MCF 10A (cell line): ENCODE measurements around the gene TGFBR3. TPM values are rescaled to one million over a fixed set of nuclear protein-coding genes. Genes with fewer than 3 reads are reported as not detected.
"Not testable (repeated sequence)": the region's sequence is repeated elsewhere in the genome, so short reads cannot be mapped to it uniquely, and the experiment has no call there.

Source experiments
- BruUV-seq: library from RNA; stranded (reverse); fragments of 400-500 nt; replicated peaks from 2 replicates; lab custom pipeline; 2021; lab: Mats Ljungman, UMichigan
- CTCF ChIA-PET: fragments of 300-600 bp; sonication (Branson Sonifier 250); formaldehyde crosslinking; extraction: SDS; loops from one replicate; lab custom pipeline; 2021; ENCODE audit warnings: antibody characterized with exemption, inconsistent platforms; lab: Yijun Ruan, JAX
- POLR2A ChIA-PET: fragments of 300-600, 350-650 bp; sonication (Branson Sonifier 250); formaldehyde crosslinking; extraction: SDS; loops from one replicate; lab custom pipeline; 2020; ENCODE audit warnings: antibody characterized with exemption, inconsistent platforms; lab: Yijun Ruan, JAX
- DNase-seq: peaks from one replicate; pipeline ENCODE4 v3.0.0-alpha.2; 2018; ENCODE audit not compliant: unreplicated experiment
- H3K27ac Mint-ChIP-seq: one replicate; pipeline ENCODE4 v1.8.0; 2022; ENCODE audit warnings: mild to moderate bottlenecking, low read depth, mixed read lengths; ENCODE audit not compliant: unreplicated experiment
- H3K27me3 Mint-ChIP-seq: one replicate; pipeline ENCODE4 v1.8.0; 2022; ENCODE audit warnings: mixed read lengths; ENCODE audit not compliant: insufficient read depth, unreplicated experiment
- H3K36me3 Mint-ChIP-seq: one replicate; pipeline ENCODE4 v1.8.0; 2022; ENCODE audit warnings: mild to moderate bottlenecking, moderate library complexity, mixed read lengths; ENCODE audit not compliant: insufficient read depth, unreplicated experiment
- H3K4me1 Mint-ChIP-seq: one replicate; pipeline ENCODE4 v1.8.0; 2022; ENCODE audit warnings: mixed read lengths; ENCODE audit not compliant: insufficient read depth, unreplicated experiment
- H3K4me3 Mint-ChIP-seq: one replicate; pipeline ENCODE4 v1.8.0; 2022; ENCODE audit warnings: mild to moderate bottlenecking, moderate library complexity, mixed read lengths; ENCODE audit not compliant: unreplicated experiment
- H3K9me3 Mint-ChIP-seq: one replicate; pipeline ENCODE4 v1.8.0; 2022; ENCODE audit warnings: mixed read lengths; ENCODE audit not compliant: unreplicated experiment
- CTCF ChIP-seq: fragments of 200-600 bp; IDR thresholded peaks from one replicate; pipeline ENCODE4 v1.8.0; 2022; ENCODE audit warnings: antibody characterized with exemption, mild to moderate bottlenecking; ENCODE audit not compliant: unreplicated experiment
- intact Hi-C: fragments of 100-400 bp; cut with micrococcal nuclease; formaldehyde crosslinking; loops from 2 replicates; pipeline ENCODE4 v1.14.1; 2022
- total RNA-seq: library from RNA; stranded (reverse); gene quantifications from 2 replicates; pipeline ENCODE4 v1.2.3, GENCODE V29; 2022

The TGFBR3 gene
- total RNA-seq, 1 experiment from 2014 or later = 12.0 TPM

GRCh38 chr1:91842056-91842455 lies 43.9 kb downstream of the TGFBR3 start:
- intact Hi-C loops = no loop called here
- DNase-seq = no peak
- peaks cover 22% of the 10 kb centered on the region for H3K36me3 Mint-ChIP-seq
- BruUV-seq = no TSS peak
- H3K27me3 Mint-ChIP-seq = no peaks in the 10 kb centered on the region
- peak overlapping the region; percentile 88 for H3K27ac Mint-ChIP-seq
- no peak overlapping the region for H3K4me3 Mint-ChIP-seq
- ChIA-PET POLR2A (interaction anchor here (0.6 to 1.3 kb wide), 4 partner anchors 13 to 462 kb away, joined by 3 to 4 read pairs (median 3); no protein-coding TSS in a partner anchor), CTCF (interaction anchor here (0.6 to 1.7 kb wide), 6 partner anchors 9 to 189 kb away, joined by 3 to 8 read pairs (median 4); no protein-coding TSS in a partner anchor)
- H3K9me3 Mint-ChIP-seq = no peaks in the 10 kb centered on the region
- TF ChIP-seq CTCF = no peak
- H3K4me1 Mint-ChIP-seq = peaks cover 40% of the 10 kb centered on the region

- POLR2A ChIA-PET = interaction anchor here (1.0 kb wide), 1 partner anchor 9 kb away, joined by 3 read pairs; no protein-coding TSS in a partner anchor
- Mint-ChIP-seq H3K36me3 (peaks cover 22% of the 10 kb centered on the region), H3K4me1 (peaks cover 23% of the 10 kb centered on the region)
- H3K27me3 Mint-ChIP-seq, DNase-seq, H3K27ac Mint-ChIP-seq, H3K9me3 Mint-ChIP-seq, intact Hi-C loops, BruUV-seq, H3K4me3 Mint-ChIP-seq: not testable (repeated sequence)
- CTCF ChIA-PET = interaction anchor here (0.6 kb wide), 1 partner anchor 111 kb away, joined by 3 read pairs; no protein-coding TSS in a partner anchor
These were observed 45.7 kb downstream of the TGFBR3 start for GRCh38 chr1:91840276-91840675.

- TF ChIP-seq CTCF = no peak
- CTCF ChIA-PET = interaction anchor here (0.6 kb wide), 2 partner anchors 14 to 73 kb away, joined by 3 to 4 read pairs; no protein-coding TSS in a partner anchor
- POLR2A ChIA-PET = interaction anchor here (0.9 kb wide), 1 partner anchor 10 kb away, joined by 3 read pairs; no protein-coding TSS in a partner anchor
- Mint-ChIP-seq H3K4me1 (peaks cover under 1% of the 10 kb centered on the region), H3K27me3 (no peaks in the 10 kb centered on the region), H3K27ac (no peak overlapping the region), H3K9me3 (no peaks in the 10 kb centered on the region), H3K4me3 (no peak overlapping the region), H3K36me3 (peaks cover 15% of the 10 kb centered on the region)
- intact Hi-C loops = no loop called here
- no TSS peak for BruUV-seq
- no peak for DNase-seq
These were observed 49.5 kb downstream of the TGFBR3 start for GRCh38 chr1:91836331-91837040.

GRCh38 chr1:91835087-91835521 lies 50.8 kb downstream of the TGFBR3 start:
- no peaks in the 10 kb centered on the region for H3K27me3 Mint-ChIP-seq
- no peak overlapping the region for H3K27ac Mint-ChIP-seq
- no peak overlapping the region for H3K4me3 Mint-ChIP-seq
- BruUV-seq = no TSS peak
- no peak for DNase-seq
- CTCF ChIA-PET = interaction anchor here (0.9 to 1.3 kb wide), 2 partner anchors 90 to 91 kb away, joined by 4 to 5 read pairs; no protein-coding TSS in a partner anchor
- no peaks in the 10 kb centered on the region for H3K9me3 Mint-ChIP-seq
- peaks cover 14% of the 10 kb centered on the region for H3K4me1 Mint-ChIP-seq
- H3K36me3 Mint-ChIP-seq = peaks cover 13% of the 10 kb centered on the region
- TF ChIP-seq CTCF = no peak
- POLR2A ChIA-PET = interaction anchor here (0.8 to 1.9 kb wide), 3 partner anchors 10 to 319 kb away, joined by 3 to 8 read pairs (median 4); no protein-coding TSS in a partner anchor
- intact Hi-C loops = no loop called here

GRCh38 chr1:91834549-91834948 lies 51.4 kb downstream of the TGFBR3 start:
- BruUV-seq, intact Hi-C loops: not testable (repeated sequence)
- POLR2A ChIA-PET = interaction anchor here (0.8 to 1.9 kb wide), 3 partner anchors 10 to 319 kb away, joined by 3 to 8 read pairs (median 4); no protein-coding TSS in a partner anchor

More at GRCh38 chr1:91834549-91834948, 51.4 kb downstream of the TGFBR3 start:
- H3K4me3 Mint-ChIP-seq, DNase-seq, H3K27ac Mint-ChIP-seq, H3K27me3 Mint-ChIP-seq, H3K9me3 Mint-ChIP-seq: not testable (repeated sequence)
- CTCF ChIA-PET = interaction anchor here (0.9 to 1.3 kb wide), 2 partner anchors 90 kb away, joined by 4 to 5 read pairs; no protein-coding TSS in a partner anchor
- Mint-ChIP-seq H3K4me1 (peaks cover 18% of the 10 kb centered on the region), H3K36me3 (peaks cover 15% of the 10 kb centered on the region)
